GM21737 (cell line): ENCODE results near the gene REM2.
"Not testable (repeated sequence)": the region's sequence is repeated elsewhere in the genome, so short reads cannot be mapped to it uniquely, and the experiment has no call there.

ENCODE experiments used
- ATAC-seq: cut with Tn5 transposase; IDR thresholded peaks from one replicate; pipeline ENCODE4 v1.9.1; 2021; ENCODE audit warnings: mild to moderate bottlenecking, moderate library complexity; ENCODE audit not compliant: unreplicated experiment

Gene REM2

DNA sequence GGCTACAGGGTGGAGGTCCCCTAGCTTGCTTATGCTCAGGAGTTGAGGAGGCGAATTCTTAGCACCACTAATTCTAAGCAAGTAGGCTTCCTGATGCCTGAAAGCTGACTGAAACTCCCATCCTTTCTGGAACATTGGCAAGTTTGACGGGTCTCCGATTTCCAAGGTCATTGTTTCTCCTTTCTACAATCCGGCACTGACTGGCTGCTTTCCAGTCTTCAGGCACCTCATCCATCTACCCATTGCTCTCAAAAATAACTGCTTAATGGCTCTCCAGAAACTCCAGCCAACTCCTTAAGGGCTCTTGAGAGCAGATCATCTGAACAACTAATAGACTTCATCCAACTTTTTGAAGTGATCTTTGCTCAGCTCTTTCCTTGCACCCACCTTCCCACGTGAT lies 13.3 kb downstream of the REM2 start:
- no peak for ATAC-seq

DNA sequence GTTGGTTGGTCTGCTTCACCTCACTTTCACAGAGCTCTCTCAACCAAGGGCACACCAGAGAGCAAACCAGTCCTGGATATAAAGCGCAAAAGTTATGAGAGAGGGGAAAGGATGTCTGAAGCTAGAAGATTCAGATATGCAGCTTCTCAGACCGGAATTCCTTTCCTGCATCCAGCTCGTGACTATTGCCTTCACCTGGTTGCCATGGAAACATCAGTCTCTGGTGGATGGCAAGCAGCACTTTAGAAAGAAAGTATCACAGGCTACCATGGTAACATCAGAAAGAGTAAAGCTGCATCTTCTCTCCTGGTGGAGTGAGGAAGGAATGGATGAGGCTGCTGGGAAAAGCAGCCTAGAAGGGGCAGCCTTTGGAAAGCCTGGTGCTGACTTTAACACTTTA lies 13.7 kb downstream of the REM2 start:
- ATAC-seq: no peak

DNA sequence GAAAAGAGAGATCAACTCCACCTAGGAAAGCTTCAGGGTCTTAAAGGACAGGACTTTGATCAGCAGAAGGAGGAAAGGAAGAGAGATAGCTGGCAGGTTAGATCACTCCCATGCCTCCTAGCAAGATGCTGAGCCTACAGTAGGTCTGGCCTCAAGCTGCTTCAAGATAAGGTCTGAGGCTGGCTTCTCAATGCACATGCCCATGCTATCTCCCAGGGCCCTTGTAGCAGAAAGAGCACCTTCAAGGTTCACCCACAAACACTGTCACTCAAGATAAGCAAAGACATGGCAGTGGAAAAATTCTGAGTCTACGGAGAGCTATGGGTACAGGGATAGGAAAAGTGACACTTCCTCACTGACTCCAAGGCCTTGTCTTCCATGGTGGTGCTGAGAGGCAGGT lies 14.3 kb downstream of the REM2 start:
- ATAC-seq: no peak

DNA sequence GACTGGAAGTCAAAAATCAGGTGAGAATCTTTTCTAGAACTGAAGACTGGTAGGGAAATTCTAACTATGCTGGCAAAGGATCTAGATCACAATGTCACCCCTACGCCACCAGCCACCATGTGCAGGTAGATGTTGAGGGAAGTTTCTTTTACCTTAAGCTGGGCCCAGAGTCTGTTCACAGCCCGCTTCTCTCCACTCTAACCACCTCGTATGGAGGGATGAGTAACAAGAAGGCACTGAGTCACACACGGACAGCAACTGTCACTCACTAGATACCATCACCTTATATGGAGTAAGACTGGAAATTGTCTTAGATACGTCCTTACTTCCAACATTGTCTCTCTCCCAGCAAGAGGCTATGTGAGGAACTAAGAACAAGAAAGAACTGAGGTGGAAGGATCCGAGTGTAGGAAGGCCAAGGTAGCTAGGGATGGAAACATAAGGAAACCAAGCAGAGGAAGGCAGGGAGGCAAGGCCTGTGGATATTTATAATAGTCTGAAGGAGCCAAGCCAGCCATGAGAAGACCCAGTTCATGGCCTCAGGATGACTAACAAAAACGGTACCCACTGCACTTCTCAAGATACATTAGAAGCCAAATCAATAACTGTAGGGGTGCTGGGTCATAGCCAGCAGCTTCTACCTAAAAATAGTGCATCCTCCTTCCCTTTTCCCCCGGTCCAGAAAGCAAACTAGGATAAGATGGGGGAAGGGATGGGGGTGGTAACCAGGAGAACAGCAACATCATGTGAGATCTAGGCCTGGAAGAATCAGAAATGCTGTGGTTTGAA lies 15.5 kb downstream of the REM2 start:
- no peak for ATAC-seq

DNA sequence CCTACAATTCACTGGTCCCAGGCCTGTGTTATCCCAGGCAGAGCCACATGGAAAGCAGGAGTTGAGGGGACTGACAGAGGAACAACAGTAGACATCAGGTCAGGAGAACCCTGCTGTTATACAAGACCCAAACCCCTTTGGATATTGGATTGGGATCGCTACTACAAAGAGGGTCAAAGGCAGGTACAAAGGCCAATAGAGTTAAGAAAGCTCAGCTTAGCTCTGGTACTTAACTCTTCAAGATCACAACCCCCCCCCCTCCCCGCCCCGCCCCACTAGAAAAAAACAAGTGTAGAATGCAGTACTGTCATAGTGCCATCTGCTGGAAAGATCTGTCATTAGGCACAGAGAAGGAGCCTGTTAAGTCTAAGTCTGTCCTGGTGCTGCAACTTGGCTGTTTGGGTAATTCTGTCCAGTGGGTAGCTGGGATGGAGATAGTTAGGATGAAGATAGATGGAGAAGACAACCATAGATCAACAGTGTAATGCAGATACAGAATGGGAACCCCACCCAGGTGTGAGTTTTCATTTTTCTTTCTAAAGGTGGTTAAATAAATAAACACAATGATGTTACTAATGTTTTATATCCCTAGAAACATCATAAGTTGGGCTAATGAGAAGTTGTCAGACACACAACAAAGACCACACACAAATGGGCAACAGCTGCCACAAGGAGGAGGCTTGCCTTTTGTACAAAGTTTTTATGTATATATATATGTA lies 17.2 kb downstream of the REM2 start:
- ATAC-seq: no peak

DNA sequence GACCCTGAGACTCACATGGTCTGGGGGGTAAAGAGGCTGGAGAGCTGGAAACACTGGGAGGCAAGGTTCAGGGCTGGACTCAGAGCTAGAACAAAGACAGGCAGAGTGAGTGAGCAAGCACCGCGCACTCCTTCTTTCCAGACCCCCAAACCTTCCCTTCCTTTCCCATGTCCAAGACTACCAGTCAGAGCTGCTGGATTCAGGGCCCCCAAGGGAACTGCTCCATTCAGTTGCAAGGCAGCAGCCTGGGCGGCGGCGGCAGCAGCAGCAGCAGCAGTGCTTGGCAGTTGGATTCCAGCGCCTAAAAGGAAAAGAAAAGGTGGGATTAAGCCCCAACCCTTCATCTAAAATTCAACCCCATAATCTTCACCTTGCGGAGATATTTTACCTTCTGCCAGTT lies 18.8 kb downstream of the REM2 start:
- no peak for ATAC-seq

DNA sequence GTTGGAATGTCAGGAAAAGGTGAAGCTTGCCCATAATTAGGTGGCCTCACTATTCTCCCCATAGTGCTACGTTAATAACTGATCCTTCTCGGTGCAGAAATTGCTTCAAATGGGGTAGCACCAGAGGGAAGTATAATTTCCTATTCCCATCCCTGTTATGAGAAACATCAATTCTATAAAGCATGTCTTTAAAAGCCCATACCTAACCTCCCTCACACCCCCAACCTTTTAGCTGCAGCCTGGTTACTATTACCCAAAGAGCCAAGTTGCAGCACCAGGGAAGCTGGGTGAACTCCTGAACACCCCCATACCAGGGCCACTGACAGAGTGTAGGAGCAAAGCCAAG lies 20.7 kb downstream of the REM2 start:
- ATAC-seq: no peak

DNA sequence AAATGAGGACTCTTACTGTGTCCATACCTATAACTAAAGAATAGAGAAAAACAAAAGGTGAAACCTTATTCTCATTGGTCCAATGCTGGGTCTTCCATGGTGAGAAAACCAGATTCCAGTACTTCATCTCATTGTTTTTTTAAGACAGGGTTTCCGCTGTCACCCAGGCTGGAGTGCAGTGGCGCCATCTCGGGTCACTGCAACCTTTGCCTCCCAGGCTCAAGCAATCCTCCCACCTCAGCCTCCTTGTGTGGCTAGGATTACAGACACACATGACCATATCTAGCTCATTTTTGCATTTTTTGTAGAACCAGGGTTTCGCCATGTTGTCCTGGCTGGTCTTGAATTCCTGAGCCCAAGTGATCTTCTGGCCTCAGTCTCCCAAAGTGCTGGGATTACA lies 22.6 kb downstream of the REM2 start:
- ATAC-seq: no peak

DNA sequence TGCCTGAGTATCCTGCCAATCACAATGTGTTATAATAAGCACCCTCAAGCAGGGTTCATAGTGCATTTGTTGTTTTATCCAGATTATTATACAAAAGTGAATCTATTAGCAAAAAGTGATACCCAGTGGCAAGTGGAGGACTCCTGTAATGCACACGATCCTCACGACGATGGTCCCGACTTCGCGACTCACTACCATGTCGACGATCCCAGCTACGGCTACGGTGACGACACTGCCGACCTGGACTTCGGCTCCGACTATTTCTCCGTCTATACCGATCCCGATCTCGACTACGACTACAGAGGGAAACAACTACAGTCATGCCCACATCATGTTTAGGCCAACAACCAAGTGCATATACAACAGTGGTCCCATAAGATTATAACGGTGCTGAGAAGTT lies 23.1 kb downstream of the REM2 start:
- no peak for ATAC-seq

DNA sequence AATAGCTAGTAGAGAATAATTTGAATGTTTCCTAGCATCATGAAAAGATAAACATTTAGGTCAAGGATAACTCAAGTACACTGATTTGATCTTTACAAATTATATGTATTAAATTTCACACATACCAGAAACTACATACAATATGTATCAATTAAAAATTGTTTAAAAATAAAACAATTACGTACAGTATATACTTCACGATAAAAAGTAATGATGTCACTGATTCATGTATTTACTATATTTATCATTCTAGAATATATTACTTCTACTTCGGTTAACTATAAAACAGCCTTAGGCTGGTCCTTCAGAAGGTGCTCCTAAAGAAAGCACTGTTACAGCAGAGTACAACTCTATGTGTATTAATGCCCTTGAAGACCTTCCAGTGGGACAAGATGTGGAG lies 24.4 kb downstream of the REM2 start:
- ATAC-seq: no peak

DNA sequence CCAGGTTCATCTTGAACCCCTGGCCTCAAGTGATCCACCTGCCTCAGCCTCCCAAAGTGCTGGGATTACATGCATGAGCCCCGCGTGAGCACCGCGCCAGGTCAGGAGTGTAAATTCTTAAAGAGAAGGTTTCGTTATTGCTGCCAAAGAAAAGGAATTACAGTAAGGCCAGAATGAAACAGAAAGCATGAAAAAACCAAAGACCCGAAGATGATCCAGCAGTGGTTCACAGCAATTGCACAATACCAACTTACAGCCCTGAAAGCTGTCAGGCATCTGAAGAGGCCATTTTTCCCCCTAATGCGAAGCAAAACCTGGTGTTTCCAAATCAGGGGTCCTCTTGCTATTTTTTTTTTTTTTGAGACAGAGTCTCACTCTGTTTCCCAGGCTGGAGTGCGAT lies 25.6 kb downstream of the REM2 start:
- ATAC-seq: no peak

DNA sequence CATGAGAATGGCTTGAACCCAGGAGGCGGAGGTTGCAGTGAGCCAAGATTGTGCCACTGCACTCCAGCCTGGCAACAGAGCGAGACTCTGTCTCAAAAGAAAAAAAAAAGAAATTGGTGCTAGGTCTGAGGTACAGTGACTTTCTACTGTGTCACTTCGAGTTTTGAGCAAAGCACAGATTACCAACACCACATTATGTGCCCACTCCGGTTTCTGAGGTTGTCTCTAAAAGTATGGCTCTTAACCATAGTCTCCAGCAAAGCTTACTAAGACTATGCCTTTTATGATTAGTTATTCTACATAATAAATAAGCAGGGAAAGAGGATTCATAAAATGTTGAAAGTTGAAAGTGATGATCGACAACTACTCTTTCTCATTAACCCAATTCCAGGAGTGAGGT lies 27.9 kb downstream of the REM2 start:
- ATAC-seq: no peak

DNA sequence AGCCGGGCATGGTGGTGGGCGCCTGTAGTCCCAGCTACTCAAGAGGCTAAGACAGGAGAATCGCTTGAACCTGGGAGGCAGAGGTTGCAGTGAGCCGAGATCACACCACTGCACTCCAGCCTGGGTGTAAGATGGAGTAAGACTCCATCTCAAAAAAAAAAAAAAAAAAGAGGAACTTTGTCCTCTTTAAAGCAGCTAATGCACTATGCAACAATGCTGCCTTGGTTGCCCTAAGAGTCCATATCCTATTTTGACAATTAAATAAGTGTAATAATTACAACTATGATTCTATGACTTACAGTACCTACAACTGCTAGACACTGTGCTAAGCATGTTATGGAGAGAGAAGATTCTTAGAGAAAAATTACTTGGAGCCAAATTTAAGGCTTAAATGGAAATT lies 31.8 kb downstream of the REM2 start:
- not testable (repeated sequence) for ATAC-seq

DNA sequence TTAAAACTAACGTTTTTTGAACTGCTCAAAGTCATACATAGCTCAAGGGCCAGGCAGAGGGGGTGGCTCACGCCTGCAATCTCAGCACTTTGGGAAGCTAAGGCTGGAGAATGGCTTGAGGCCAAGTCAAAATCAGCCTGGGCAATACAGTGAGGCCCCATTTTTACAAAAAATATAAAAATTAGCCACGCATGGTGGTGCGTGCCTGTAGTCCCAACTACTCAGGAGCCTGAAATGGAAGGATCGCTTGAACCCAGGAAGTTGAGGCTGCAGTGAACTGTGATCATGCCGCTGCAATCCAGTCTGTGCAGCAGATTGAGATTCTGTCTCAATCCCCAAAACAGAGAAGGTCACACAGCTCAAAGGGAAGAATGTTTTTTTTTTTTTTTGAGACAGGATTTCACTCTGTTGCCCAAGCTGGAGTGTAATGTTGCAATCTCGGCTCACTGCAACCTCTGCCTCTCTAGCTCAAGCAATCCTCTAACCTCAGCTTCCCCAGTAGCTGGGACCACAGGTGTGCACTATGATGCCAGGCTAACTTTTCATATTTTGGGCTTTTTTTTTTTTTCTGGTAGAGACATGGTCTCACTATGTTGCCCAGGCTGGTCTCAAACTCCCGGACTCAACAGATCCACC lies 33.0 kb downstream of the REM2 start:
- no peak for ATAC-seq

DNA sequence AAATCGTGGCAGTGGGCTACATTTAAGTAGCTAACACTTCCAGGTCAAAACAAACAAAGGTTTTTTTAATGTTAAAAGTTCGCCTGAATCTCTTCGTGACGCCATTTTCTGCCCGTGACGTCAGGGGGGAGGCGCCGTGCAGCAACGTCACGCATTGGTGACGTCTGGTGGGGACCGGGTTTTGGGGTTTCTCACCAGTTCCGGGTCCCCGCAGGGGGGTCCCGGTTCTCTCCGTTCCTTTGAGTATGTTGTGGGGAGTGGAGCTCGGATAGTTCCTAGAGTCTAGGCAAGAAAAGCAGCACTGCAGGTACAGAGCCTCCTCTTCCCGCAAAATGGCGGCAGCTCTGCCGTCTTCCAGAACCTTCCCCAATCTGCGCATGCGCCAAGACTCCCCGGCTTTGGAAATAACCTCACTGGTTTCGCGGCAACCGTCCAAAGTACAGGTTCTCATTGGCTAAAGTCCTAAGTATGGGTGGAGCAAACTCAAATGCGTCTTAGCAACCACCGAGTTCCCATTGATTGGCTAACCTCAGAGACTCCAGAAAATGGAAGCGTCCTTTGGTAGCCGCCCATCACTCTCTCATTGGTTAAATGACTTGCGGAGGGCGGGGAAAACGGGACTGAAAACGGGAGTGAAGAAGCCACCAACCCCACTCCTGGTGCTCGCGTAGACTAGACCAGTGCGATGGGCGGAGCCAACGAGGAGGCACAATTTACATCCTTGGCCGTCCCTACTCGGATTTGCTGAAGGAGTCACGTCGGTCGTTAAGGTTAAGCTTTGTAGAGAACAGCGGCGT lies 36.0 kb downstream of the REM2 start, which contains the start of gene RBM23:
Gene RBM23, minus strand, starts transcription at position 346 of the 797 bp plus-strand sequence.
- peak; percentile 89 for ATAC-seq

DNA sequence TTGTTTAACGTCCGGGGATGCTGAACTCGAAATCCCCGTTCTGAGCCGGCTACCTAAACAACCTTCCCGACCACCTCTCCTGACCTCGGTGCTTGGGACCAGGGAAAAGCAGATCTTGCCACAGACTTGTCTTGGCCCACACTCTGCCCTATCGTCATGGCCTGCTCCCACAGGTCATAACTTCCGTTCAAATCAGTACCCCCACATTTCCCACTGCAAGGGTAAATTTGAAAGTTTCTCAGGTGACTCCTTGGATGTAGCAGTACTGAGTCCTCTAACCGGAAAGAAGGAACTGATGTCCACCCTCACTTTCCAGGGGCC lies 36.5 kb downstream of the REM2 start:
- peak; percentile 13 for ATAC-seq

DNA sequence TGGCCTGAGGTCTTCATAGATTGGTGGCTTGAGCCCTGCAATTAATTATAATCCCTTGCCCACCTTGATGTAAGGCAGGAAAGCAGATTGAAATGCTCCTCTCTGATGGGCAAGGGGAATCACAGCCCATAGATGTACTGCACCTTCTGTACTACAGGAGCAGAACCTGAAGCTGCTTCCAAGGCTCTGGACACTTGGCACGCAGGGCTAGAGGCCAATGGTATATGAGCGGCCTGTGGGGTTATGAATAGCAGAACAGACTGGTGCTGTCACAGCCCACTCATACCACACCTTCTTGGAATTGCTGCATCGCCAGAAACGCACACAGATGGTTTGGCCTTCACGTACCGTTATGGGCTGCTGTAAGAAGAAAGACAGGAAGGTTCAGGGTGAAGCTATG lies 37.7 kb downstream of the REM2 start:
- no peak for ATAC-seq

DNA sequence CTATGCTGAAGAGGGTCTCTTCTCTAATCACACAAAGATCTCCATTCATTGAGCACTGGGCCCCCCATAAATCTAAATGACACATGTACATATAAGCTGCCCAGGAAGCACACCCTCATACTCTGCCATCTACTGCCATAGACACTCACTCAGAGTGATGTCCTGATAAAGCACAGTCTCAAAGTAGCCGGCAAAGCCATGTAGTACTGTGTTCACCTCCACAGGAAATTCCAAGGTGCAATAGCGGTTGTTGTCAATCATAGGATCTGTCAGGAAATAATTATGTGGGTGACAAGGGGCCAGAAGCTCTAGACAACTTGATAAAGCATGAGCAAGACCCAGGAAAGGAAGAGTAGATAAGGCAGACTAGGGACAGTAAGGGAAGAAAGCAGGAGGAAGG lies 39.3 kb downstream of the REM2 start:
- no peak for ATAC-seq

DNA sequence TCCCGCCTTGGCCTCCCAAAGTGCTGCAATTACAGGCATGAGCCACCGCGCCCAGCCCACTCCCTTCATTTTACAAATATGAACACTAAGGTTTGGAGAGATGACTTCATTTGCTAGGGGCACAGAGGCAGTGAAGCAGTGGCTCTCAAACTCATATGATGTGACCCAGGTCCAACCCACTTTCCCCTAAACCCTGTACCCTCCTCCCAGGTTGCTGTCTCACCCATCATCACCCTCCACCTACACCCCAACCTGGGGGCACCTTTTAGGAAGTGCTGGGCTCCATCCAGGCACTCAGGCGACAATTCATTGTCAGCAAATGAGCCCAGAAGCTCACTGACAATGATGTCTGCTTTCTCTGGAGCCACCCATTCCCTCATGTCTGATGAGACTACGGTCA lies 40.7 kb downstream of the REM2 start:
- ATAC-seq: no peak

DNA sequence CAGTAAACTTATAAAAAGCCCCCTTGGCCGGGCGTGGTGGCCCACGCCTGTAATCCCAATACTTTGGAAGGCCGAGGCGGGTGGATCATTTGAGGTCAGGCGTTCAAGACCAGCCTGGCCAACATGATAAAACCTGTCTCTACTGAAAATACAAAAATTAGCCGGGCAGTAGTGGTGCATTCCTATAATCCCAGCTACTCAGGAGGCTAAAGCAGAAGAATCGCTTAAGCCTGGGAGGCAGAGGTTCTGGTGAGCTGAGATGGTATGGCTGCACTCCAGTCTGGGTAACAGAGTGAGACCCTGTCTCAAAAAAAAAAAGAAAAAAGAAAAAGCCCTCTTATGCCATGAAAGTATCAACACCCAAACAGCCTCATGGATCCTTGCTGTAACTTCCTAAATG lies 42.5 kb downstream of the REM2 start:
- ATAC-seq: no peak

DNA sequence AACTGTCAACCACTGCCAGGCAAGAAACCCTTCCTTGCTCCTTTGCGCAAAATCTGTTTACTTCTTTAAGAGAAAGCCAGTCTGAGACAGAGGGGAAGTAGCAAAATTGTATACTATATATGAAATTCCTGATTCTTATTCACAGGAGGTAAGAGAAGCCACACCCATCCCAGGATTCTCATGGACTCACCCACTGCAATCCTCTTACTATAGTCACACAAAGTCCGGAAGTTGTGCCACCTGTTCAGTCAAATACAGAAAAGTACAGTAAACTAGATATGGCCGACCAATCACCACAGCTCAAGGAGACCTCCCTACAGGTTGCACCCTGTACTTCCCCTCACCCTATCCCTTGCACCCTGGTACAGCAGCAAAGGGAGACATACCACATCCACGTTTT lies 43.3 kb downstream of the REM2 start:
- no peak for ATAC-seq
